GM20000 (cell line): ENCODE data around the gene COL6A2.

Experiments used
- DNase-seq: peaks from one replicate; pipeline ENCODE4 v3.0.0; 2012; ENCODE audit warnings: low spot score
- CTCF ChIP-seq: IDR thresholded peaks from 2 replicates; pipeline ENCODE4 v1.5.1; 2012; ENCODE audit warnings: mild to moderate bottlenecking, control low read depth; ENCODE audit errors: extremely low read depth, missing control alignments

COL6A2 gene

GRCh38 chr21:46097336-46098293, at the start of gene COL6A2:
COL6A2 (plus strand) TSS chr21:46098112.
- TF ChIP-seq CTCF = no peak
- DNase-seq = peak; percentile 75

- no peak for DNase-seq
- no peak for TF ChIP-seq CTCF
These were observed 48.7 kb upstream of the COL6A2 start for GRCh38 chr21:46048926-46049889.

- TF ChIP-seq CTCF = no peak
- DNase-seq = no peak
These were observed 47.8 kb upstream of the COL6A2 start for GRCh38 chr21:46049890-46050667.

- DNase-seq = no peak
- TF ChIP-seq CTCF = no peak
These were observed 47.1 kb upstream of the COL6A2 start for GRCh38 chr21:46050668-46051378.

GRCh38 chr21:46051379-46051770, 46.5 kb upstream of the COL6A2 start:
- no peak for DNase-seq
- no peak for TF ChIP-seq CTCF

GRCh38 chr21:46051821-46052675, 45.9 kb upstream of the COL6A2 start:
- no peak for DNase-seq
- TF ChIP-seq CTCF = no peak
